Measurements from ENCODE around the gene ZC3H14. TPM values are rescaled to one million over a fixed set of nuclear protein-coding genes. Genes with fewer than 3 reads are reported as not detected.

Gene ZC3H14
- total and polyA plus RNA-seq, 9 of the 15 experiments (the other 6 are each of a cell fraction or from before 2014, with no cell fraction given) = 21.1 to 109 (median 45.3) TPM

- CTCF ChIA-PET (ENCODE audit: low intra/inter-chr PET ratio) = no interaction called here
- H3K9ac ChIP-seq (ENCODE audit: insufficient read depth in 1 of 2, low read depth in 2 of 2, low read length in 2 of 2) = no peak overlapping the region
- H3K4me1 ChIP-seq (replicated peaks in 1 of 2; ENCODE audit: control insufficient read depth in 2 of 2, insufficient read depth in 2 of 2, low read length in 2 of 2) = no peaks in the 10 kb centered on the region
- BruUV-seq (replicated peaks) = no TSS peak
- H3K4me3 ChIP-seq = no peak overlapping the region
- in situ Hi-C loops (cut with MboI) = no loop called here
- H3K9me1 ChIP-seq (ENCODE audit: control insufficient read depth, insufficient read depth, low read length) = no peaks in the 10 kb centered on the region
- H3K27me3 ChIP-seq (ENCODE audit: control insufficient read depth in 2 of 2, insufficient read depth in 2 of 2, low read length in 2 of 2) = no peaks in the 10 kb centered on the region; a peak in 1 of 5 replicates
- no peak overlapping the region for H3K4me2 ChIP-seq (ENCODE audit: insufficient read depth, low read length)
- no peaks in the 10 kb centered on the region for H3K36me3 ChIP-seq (ENCODE audit: control insufficient read depth, insufficient read depth, low read length)
- DNase-seq (ENCODE audit: extremely low read depth in 1 of 4, low spot score in 3 of 4) = no peak
- H4K20me1 ChIP-seq (replicated peaks; ENCODE audit: control insufficient read depth, insufficient read depth, low read length) = no peaks in the 10 kb centered on the region
- ATAC-seq = no peak
- FAIRE-seq = no peak
- POLR2A ChIA-PET = no interaction called here
- no peak overlapping the region for H3K27ac ChIP-seq (ENCODE audit: extremely low read depth, low read depth, low read length)
- H2AFZ ChIP-seq (ENCODE audit: low read depth, low read length) = no peak overlapping the region
- WGBS (ENCODE audit: insufficient coverage, low coverage, missing lambda C conversion rate) = 0% methylated on average over 3 of the region's 3 CpGs
- intact Hi-C loops (cut with micrococcal nuclease) = no loop called here
- H3K79me2 ChIP-seq (ENCODE audit: control insufficient read depth, insufficient read depth, low read length) = no peaks in the 10 kb centered on the region
- no peaks in the 10 kb centered on the region for H3K9me3 ChIP-seq (replicated peaks; ENCODE audit: control insufficient read depth, insufficient read depth, low read depth, low read length)
- TF ChIP-seq POLR3A (IDR thresholded peaks at IDR 0.05; ENCODE audit: borderline replicate concordance, extremely low read depth, insufficient read depth, insufficient read length) (no peak), PURB (CRISPR knock-in tag; IDR thresholded peaks at IDR 0.05; ENCODE audit: low read depth) (no peak), CTCF (IDR thresholded peaks at IDR 0.05 in 2 of 3, conservative IDR thresholded peaks at IDR 0.05 in 1 of 3; ENCODE audit: insufficient read depth in 2 of 3, low read depth in 1 of 3, low read length in 3 of 3) (no peak), ZBTB1 (CRISPR knock-in tag; IDR thresholded peaks at IDR 0.05; ENCODE audit: borderline replicate concordance, low read depth) (no peak), HDAC2 (IDR thresholded peaks at IDR 0.05) (no peak), HLTF (IDR thresholded peaks at IDR 0.05) (no peak), GTF2B (IDR thresholded peaks at IDR 0.05; ENCODE audit: extremely low read depth, insufficient read length) (no peak)
- TF ChIP-seq, protein P1, sequence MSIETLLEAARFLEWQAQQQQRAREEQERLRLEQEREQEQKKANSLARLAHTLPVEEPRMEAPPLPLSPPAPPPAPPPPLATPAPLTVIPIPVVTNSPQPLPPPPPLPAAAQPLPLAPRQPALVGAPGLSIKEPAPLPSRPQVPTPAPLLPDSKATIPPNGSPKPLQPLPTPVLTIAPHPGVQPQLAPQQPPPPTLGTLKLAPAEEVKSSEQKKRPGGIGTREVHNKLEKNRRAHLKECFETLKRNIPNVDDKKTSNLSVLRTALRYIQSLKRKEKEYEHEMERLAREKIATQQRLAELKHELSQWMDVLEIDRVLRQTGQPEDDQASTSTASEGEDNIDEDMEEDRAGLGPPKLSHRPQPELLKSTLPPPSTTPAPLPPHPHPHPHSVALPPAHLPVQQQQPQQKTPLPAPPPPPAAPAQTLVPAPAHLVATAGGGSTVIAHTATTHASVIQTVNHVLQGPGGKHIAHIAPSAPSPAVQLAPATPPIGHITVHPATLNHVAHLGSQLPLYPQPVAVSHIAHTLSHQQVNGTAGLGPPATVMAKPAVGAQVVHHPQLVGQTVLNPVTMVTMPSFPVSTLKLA (conservative IDR thresholded peaks at IDR 0.05) = no peak
- TF ChIP-seq, protein P2, sequence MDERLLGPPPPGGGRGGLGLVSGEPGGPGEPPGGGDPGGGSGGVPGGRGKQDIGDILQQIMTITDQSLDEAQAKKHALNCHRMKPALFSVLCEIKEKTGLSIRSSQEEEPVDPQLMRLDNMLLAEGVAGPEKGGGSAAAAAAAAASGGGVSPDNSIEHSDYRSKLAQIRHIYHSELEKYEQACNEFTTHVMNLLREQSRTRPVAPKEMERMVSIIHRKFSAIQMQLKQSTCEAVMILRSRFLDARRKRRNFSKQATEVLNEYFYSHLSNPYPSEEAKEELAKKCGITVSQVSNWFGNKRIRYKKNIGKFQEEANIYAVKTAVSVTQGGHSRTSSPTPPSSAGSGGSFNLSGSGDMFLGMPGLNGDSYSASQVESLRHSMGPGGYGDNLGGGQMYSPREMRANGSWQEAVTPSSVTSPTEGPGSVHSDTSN (CRISPR knock-in tag; IDR thresholded peaks at IDR 0.05; ENCODE audit: low read depth) = no peak
- TF ChIP-seq, protein P2 (tag; conservative IDR thresholded peaks at IDR 0.05; ENCODE audit: low read depth) = no peak
- TF ChIP-seq, protein P3, sequence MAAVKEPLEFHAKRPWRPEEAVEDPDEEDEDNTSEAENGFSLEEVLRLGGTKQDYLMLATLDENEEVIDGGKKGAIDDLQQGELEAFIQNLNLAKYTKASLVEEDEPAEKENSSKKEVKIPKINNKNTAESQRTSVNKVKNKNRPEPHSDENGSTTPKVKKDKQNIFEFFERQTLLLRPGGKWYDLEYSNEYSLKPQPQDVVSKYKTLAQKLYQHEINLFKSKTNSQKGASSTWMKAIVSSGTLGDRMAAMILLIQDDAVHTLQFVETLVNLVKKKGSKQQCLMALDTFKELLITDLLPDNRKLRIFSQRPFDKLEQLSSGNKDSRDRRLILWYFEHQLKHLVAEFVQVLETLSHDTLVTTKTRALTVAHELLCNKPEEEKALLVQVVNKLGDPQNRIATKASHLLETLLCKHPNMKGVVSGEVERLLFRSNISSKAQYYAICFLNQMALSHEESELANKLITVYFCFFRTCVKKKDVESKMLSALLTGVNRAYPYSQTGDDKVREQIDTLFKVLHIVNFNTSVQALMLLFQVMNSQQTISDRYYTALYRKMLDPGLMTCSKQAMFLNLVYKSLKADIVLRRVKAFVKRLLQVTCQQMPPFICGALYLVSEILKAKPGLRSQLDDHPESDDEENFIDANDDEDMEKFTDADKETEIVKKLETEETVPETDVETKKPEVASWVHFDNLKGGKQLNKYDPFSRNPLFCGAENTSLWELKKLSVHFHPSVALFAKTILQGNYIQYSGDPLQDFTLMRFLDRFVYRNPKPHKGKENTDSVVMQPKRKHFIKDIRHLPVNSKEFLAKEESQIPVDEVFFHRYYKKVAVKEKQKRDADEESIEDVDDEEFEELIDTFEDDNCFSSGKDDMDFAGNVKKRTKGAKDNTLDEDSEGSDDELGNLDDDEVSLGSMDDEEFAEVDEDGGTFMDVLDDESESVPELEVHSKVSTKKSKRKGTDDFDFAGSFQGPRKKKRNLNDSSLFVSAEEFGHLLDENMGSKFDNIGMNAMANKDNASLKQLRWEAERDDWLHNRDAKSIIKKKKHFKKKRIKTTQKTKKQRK (IDR thresholded peaks at IDR 0.05; ENCODE audit: borderline replicate concordance, low read depth, low read length) = no peak
Observed at GRCh38 chr14:88631091-88631490, 68.3 kb downstream of the ZC3H14 start.

All from K562 (cell line).